ENCODE results near the gene L3MBTL3.

Gene L3MBTL3

DNA sequence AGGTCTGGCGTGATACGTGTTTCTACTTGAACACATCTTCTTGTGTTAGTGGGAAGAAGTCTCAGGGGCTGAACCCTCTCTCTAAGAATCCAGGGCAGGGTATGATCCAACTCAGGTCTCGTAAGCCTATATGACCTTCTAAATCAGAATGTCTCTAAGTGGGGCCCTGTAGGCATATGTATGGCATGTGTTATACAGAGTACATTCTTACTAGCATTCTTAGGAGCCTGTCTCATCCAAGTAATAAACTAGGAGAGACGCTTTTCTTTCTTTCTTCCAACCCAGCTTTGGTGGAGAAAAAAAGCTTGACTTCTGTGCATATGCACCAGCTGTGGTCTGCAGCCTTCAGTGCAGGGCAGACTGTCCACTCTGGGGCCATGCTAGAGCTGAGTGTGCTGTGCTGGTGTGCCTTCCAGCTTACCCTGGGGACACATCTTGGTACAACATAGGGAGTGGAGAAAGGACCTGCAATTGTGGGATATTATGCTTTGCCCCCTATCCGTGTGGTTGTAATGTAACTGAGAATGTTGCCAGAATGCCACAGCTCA, 47.3 kb downstream of the L3MBTL3 start:
- Histone ChIP-seq H3K36me3 (ENCODE audit: control insufficient read depth, insufficient read depth, low read length) (peaks cover 30% of the 10 kb centered on the region), H3K27me3 (replicated peaks; ENCODE audit: control insufficient read depth, insufficient read depth, low read length, poor library complexity, severe bottlenecking) (no peaks in the 10 kb centered on the region), H3K27ac (ENCODE audit: insufficient read depth, low read length, poor library complexity, severe bottlenecking) (no peak overlapping the region), H3K4me3 (ENCODE audit: insufficient read depth, low read depth, low read length, poor library complexity, severe bottlenecking) (no peak overlapping the region), H3K9me3 (ENCODE audit: control insufficient read depth, low read length) (no peaks in the 10 kb centered on the region), H3K4me1 (ENCODE audit: control insufficient read depth, insufficient read depth, low read length, poor library complexity, severe bottlenecking) (no peaks in the 10 kb centered on the region)
- no peak for DNase-seq

GRCh38 chr6:130069485-130069884, 51.1 kb downstream of the L3MBTL3 start:
- no peaks in the 10 kb centered on the region for H3K9me3 ChIP-seq (ENCODE audit: control insufficient read depth, low read length)
- H3K36me3 ChIP-seq (ENCODE audit: control insufficient read depth, insufficient read depth, low read length) = peaks cover 9% of the 10 kb centered on the region
- H3K27me3 ChIP-seq (replicated peaks; ENCODE audit: control insufficient read depth, insufficient read depth, low read length, poor library complexity, severe bottlenecking) = no peaks in the 10 kb centered on the region
- H3K4me1 ChIP-seq (ENCODE audit: control insufficient read depth, insufficient read depth, low read length, poor library complexity, severe bottlenecking) = no peaks in the 10 kb centered on the region
- DNase-seq = no peak
- no peak overlapping the region for H3K4me3 ChIP-seq (ENCODE audit: insufficient read depth, low read depth, low read length, poor library complexity, severe bottlenecking)
- no peak overlapping the region for H3K27ac ChIP-seq (ENCODE audit: insufficient read depth, low read length, poor library complexity, severe bottlenecking)

DNA sequence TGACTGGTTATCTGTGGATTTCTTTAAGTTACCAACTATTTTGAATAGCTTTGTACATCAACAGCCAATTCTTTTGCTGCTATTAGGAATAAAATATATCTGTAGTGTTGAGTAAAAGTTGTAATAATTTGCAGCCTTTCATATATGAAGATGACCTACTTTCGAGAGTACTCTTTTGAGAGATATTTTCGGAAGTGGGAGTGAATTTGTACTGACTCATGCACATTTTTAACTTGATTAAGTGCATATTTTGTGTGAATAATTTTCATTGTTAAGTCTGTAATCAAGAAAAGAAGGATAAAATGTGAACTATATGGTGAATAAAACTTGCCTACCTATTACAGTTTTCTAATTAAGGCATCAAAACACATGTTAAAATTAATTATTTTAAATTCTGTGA, 51.9 kb downstream of the L3MBTL3 start:
- Histone ChIP-seq H3K9me3 (ENCODE audit: control insufficient read depth, low read length) (no peaks in the 10 kb centered on the region), H3K4me3 (ENCODE audit: insufficient read depth, low read depth, low read length, poor library complexity, severe bottlenecking) (no peak overlapping the region), H3K4me1 (ENCODE audit: control insufficient read depth, insufficient read depth, low read length, poor library complexity, severe bottlenecking) (no peaks in the 10 kb centered on the region), H3K27ac (ENCODE audit: insufficient read depth, low read length, poor library complexity, severe bottlenecking) (no peak overlapping the region), H3K36me3 (ENCODE audit: control insufficient read depth, insufficient read depth, low read length) (peaks cover 9% of the 10 kb centered on the region), H3K27me3 (replicated peaks; ENCODE audit: control insufficient read depth, insufficient read depth, low read length, poor library complexity, severe bottlenecking) (no peaks in the 10 kb centered on the region)
- DNase-seq = no peak

DNA sequence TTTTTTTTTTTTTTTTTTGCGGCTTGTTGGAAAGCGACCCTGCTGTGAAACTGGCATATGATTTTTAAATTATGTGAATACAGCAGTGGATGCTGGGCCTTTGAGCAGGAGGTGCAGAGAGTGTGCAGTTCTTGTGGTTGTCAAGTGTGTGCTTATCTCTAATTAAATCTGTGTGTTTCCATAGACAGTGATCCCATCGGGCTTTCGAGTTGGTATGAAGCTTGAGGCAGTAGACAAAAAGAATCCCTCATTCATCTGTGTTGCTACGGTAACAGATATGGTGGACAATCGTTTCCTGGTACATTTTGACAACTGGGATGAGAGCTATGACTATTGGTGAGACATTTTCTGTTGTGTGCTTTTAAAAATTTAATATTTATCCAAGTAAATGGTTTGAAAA, 52.4 kb downstream of the L3MBTL3 start:
- no peaks in the 10 kb centered on the region for H3K27me3 ChIP-seq (replicated peaks; ENCODE audit: control insufficient read depth, insufficient read depth, low read length, poor library complexity, severe bottlenecking)
- no peaks in the 10 kb centered on the region for H3K4me1 ChIP-seq (ENCODE audit: control insufficient read depth, insufficient read depth, low read length, poor library complexity, severe bottlenecking)
- no peak overlapping the region for H3K27ac ChIP-seq (ENCODE audit: insufficient read depth, low read length, poor library complexity, severe bottlenecking)
- no peaks in the 10 kb centered on the region for H3K9me3 ChIP-seq (ENCODE audit: control insufficient read depth, low read length)
- H3K4me3 ChIP-seq (ENCODE audit: insufficient read depth, low read depth, low read length, poor library complexity, severe bottlenecking) = no peak overlapping the region
- no peak for DNase-seq
- H3K36me3 ChIP-seq (ENCODE audit: control insufficient read depth, insufficient read depth, low read length) = peaks cover 9% of the 10 kb centered on the region

DNA sequence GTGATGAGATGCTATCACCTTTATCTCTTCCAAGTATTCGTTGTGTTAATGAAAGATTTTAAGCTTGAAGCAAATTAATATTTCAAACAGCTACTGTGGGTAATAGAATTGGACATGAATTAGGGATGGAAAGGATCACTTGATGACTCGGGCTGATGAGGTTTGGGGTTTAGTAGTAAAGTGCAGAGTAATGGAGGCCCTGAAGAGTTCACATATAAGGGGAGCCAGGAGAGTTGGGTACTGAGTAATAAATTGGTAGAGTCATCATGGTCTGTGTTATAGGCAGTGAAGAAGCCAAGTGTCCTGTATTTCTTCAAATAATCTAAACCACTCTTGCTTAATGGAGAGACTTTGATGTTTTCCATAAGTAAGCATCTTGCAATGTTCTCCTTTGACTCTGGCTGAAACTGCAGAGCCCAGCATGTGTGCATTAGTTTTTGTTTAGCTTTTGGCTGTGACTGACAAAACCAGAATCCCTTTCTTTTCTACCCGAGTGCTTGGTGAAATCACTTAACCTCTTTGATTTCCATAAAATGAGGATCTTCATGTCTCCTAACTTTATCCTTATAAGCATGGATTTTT, 57.6 kb downstream of the L3MBTL3 start:
- H3K4me3 ChIP-seq (ENCODE audit: insufficient read depth, low read depth, low read length, poor library complexity, severe bottlenecking) = no peak overlapping the region
- peaks cover 4% of the 10 kb centered on the region for H3K4me1 ChIP-seq (ENCODE audit: control insufficient read depth, insufficient read depth, low read length, poor library complexity, severe bottlenecking)
- H3K27ac ChIP-seq (ENCODE audit: insufficient read depth, low read length, poor library complexity, severe bottlenecking) = no peak overlapping the region

DNA sequence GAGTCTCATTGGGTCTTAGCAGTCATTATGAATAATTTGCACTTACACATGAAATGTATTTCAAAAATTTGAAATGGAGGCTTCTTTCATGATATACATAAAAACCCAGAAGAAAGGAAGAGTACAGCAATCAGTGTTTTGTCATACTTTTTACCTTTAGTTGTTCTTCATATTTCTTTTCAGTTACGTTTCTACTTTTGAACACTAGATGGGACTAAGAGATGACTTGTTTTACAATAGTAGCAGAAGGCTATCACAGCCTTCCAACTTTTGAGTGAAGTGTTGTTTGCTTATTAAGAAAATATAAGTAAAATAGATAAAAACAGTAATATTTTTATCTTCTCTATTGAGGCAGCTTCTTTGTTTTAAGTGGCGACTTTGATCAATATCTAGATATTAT, 58.1 kb downstream of the L3MBTL3 start:
- H3K9me3 ChIP-seq (ENCODE audit: control insufficient read depth, low read length) = no peaks in the 10 kb centered on the region
- DNase-seq = no peak
- no peaks in the 10 kb centered on the region for H3K36me3 ChIP-seq (ENCODE audit: control insufficient read depth, insufficient read depth, low read length)

More for the DNA sequence above, 57.6 kb downstream of the L3MBTL3 start:
- Histone ChIP-seq H3K9me3 (ENCODE audit: control insufficient read depth, low read length) (no peaks in the 10 kb centered on the region), H3K27me3 (replicated peaks; ENCODE audit: control insufficient read depth, insufficient read depth, low read length, poor library complexity, severe bottlenecking) (no peaks in the 10 kb centered on the region), H3K36me3 (ENCODE audit: control insufficient read depth, insufficient read depth, low read length) (no peaks in the 10 kb centered on the region)
- DNase-seq = no peak

DNA sequence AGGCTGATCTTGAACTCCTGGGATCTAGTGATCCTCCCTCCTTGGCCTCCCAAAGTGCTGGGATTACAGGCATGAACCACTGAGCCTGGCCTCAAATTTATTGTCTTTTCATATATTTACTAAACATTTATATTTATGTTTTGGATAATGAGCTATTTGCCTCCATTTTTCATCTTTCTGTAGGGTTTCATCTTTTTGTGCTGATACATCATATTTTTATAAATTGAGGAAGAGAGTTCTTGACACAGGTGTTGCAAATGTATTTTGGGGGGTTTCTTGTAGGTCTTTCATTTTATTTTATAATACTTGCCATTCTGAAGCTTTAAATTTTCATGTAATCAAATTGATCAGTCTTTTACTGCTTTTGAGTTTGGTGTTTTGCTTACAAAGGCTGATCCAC, 72.4 kb downstream of the L3MBTL3 start:
- H3K36me3 ChIP-seq (ENCODE audit: control insufficient read depth, insufficient read depth, low read length) = peaks cover 5% of the 10 kb centered on the region
- H3K4me3 ChIP-seq (ENCODE audit: insufficient read depth, low read depth, low read length, poor library complexity, severe bottlenecking) = no peak overlapping the region
- no peak for DNase-seq
- H3K27me3 ChIP-seq (replicated peaks; ENCODE audit: control insufficient read depth, insufficient read depth, low read length, poor library complexity, severe bottlenecking) = no peaks in the 10 kb centered on the region
- no peaks in the 10 kb centered on the region for H3K4me1 ChIP-seq (ENCODE audit: control insufficient read depth, insufficient read depth, low read length, poor library complexity, severe bottlenecking)
- H3K9me3 ChIP-seq (ENCODE audit: control insufficient read depth, low read length) = no peaks in the 10 kb centered on the region
- H3K27ac ChIP-seq (ENCODE audit: insufficient read depth, low read length, poor library complexity, severe bottlenecking) = no peak overlapping the region

More for the DNA sequence above, 58.1 kb downstream of the L3MBTL3 start:
- no peaks in the 10 kb centered on the region for H3K27me3 ChIP-seq (replicated peaks; ENCODE audit: control insufficient read depth, insufficient read depth, low read length, poor library complexity, severe bottlenecking)
- H3K27ac ChIP-seq (ENCODE audit: insufficient read depth, low read length, poor library complexity, severe bottlenecking) = no peak overlapping the region
- peaks cover 4% of the 10 kb centered on the region for H3K4me1 ChIP-seq (ENCODE audit: control insufficient read depth, insufficient read depth, low read length, poor library complexity, severe bottlenecking)
- H3K4me3 ChIP-seq (ENCODE audit: insufficient read depth, low read depth, low read length, poor library complexity, severe bottlenecking) = no peak overlapping the region

GRCh38 chr6:130093546-130093945, 75.2 kb downstream of the L3MBTL3 start:
- no peak overlapping the region for H3K27ac ChIP-seq (ENCODE audit: insufficient read depth, low read length, poor library complexity, severe bottlenecking)
- H3K27me3 ChIP-seq (replicated peaks; ENCODE audit: control insufficient read depth, insufficient read depth, low read length, poor library complexity, severe bottlenecking) = no peaks in the 10 kb centered on the region
- H3K9me3 ChIP-seq (ENCODE audit: control insufficient read depth, low read length) = no peaks in the 10 kb centered on the region
- H3K36me3 ChIP-seq (ENCODE audit: control insufficient read depth, insufficient read depth, low read length) = peaks cover 11% of the 10 kb centered on the region
- DNase-seq = no peak
- H3K4me1 ChIP-seq (ENCODE audit: control insufficient read depth, insufficient read depth, low read length, poor library complexity, severe bottlenecking) = no peaks in the 10 kb centered on the region
- H3K4me3 ChIP-seq (ENCODE audit: insufficient read depth, low read depth, low read length, poor library complexity, severe bottlenecking) = no peak overlapping the region

DNA sequence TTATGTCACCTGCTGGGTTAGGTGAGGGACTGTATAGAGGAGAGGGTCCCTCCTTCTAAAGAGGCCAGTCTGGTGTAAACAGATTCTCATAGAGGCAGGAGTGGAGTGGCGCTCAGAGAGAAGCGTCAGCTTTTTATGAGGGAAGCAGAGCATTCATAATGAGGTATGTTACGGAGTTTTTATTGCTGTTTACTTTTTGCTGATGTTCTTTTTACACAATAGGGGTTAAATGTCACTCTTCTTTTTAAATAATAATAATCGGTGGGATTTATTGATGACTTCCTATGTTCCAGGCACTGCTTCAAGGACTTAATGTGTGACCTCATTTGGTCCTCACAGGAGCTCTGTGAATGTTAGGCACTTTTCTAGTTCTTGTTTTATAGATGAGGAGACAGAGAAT, 79.9 kb downstream of the L3MBTL3 start:
- Histone ChIP-seq H3K27me3 (replicated peaks; ENCODE audit: control insufficient read depth, insufficient read depth, low read length, poor library complexity, severe bottlenecking) (no peaks in the 10 kb centered on the region), H3K4me3 (ENCODE audit: insufficient read depth, low read depth, low read length, poor library complexity, severe bottlenecking) (no peak overlapping the region), H3K36me3 (ENCODE audit: control insufficient read depth, insufficient read depth, low read length) (peaks cover 15% of the 10 kb centered on the region), H3K9me3 (ENCODE audit: control insufficient read depth, low read length) (no peaks in the 10 kb centered on the region), H3K27ac (ENCODE audit: insufficient read depth, low read length, poor library complexity, severe bottlenecking) (no peak overlapping the region), H3K4me1 (ENCODE audit: control insufficient read depth, insufficient read depth, low read length, poor library complexity, severe bottlenecking) (no peaks in the 10 kb centered on the region)
- DNase-seq = no peak

- no peak overlapping the region for H3K27ac ChIP-seq (ENCODE audit: insufficient read depth, low read length, poor library complexity, severe bottlenecking)
- no peak overlapping the region for H3K4me3 ChIP-seq (ENCODE audit: insufficient read depth, low read depth, low read length, poor library complexity, severe bottlenecking)
- DNase-seq = no peak
- H3K4me1 ChIP-seq (ENCODE audit: control insufficient read depth, insufficient read depth, low read length, poor library complexity, severe bottlenecking) = no peaks in the 10 kb centered on the region
- no peaks in the 10 kb centered on the region for H3K9me3 ChIP-seq (ENCODE audit: control insufficient read depth, low read length)
- peaks cover 15% of the 10 kb centered on the region for H3K36me3 ChIP-seq (ENCODE audit: control insufficient read depth, insufficient read depth, low read length)
- no peaks in the 10 kb centered on the region for H3K27me3 ChIP-seq (replicated peaks; ENCODE audit: control insufficient read depth, insufficient read depth, low read length, poor library complexity, severe bottlenecking)
These were observed 80.7 kb downstream of the L3MBTL3 start for GRCh38 chr6:130099119-130099518.

Data from effector memory CD4-positive, alpha-beta T cell (primary cell).